H1 (cell line): ENCODE data around the gene RAB11A. TPM values are rescaled to one million over a fixed set of nuclear protein-coding genes. Genes with fewer than 3 reads are reported as not detected.

Experiments
- CHD7 ChIP-seq: fragments of 300-600 bp; sonication (generic); IDR thresholded peaks from 2 replicates; pipeline ENCODE4 v1.7.1; 2012; ENCODE audit warnings: low read length, moderate library complexity, mild to moderate bottlenecking, inconsistent platforms; ENCODE audit not compliant: insufficient replicate concordance
- HDAC2 ChIP-seq, 2 experiments: fragments of 300-600 bp in 1 of 2; sonication (generic) in 1 of 2; IDR thresholded peaks; 2 replicates each; pipeline ENCODE4 v1.6.1; 2011 to 2012; ENCODE audit warnings: low read depth in 2 of 2, low read length in 2 of 2, mild to moderate bottlenecking in 2 of 2, moderate library complexity in 2 of 2, borderline replicate concordance in 1 of 2, inconsistent platforms in 1 of 2
- SIN3A ChIP-seq, 2 experiments: IDR thresholded peaks in 1 of 2; conservative IDR thresholded peaks in 1 of 2; 2 replicates each; pipeline ENCODE4 v1.6.1; 2011 to 2012; ENCODE audit warnings: low read length in 2 of 2, improper control_type of control experiment in 1 of 2, low read depth in 1 of 2, mild to moderate bottlenecking in 1 of 2
- polyA plus RNA-seq, 7 experiments: library from polyadenylated mRNA; depleted of rRNA in 3 of 7; stranded (reverse) in 5 of 7; unstranded in 2 of 7; fragments of >200 nt in 5 of 7; fragments of 200-250 nt in 2 of 7; gene quantifications; 1 replicate in 5 of 7; 2 replicates in 1 of 7; 4 replicates in 1 of 7; pipeline versions ENCODE4 v1.2.1 to v1.2.3, GENCODE V29; 2011 to 2013; ENCODE audit warnings: missing spikeins in 2 of 7, mixed read lengths in 2 of 7
- total RNA-seq: library from RNA; stranded (reverse); fragmentation: NEBNext Ultra II Directional; extraction: Animal tissue kit (Norgen Biotek cat#: 25700); gene quantifications from 2 replicates; pipeline ENCODE4 v1.2.1, GENCODE V29; 2021

RAB11A gene
- total and polyA plus RNA-seq, 2 of the 8 experiments (the other 6 are each of a cell fraction or from before 2014, with no cell fraction given): 211 to 254 TPM

DNA sequence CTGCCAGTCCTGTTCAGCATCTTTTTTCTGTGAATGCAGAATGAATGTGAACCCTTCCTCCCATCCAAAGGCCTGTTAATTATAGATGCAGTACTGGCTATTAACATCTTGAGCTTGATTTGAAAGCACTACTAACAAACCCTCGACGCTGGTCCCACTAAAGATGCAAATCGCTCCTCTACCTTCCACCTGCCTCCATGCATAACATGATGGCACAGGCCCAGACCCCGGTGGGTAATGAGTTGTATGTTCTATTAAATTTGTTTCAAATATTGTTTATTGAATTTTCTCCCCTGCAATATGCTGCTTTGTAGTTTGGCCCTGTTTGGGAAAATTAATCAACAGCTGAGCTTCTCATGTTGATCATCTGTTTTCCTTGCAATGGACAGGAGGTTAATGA, 69.3 kb downstream of the RAB11A start (continued):
- no peak for TF ChIP-seq SIN3A (conservative IDR thresholded peaks at IDR 0.05 in 1 of 2, IDR thresholded peaks at IDR 0.05 in 1 of 2; ENCODE audit: low read depth in 1 of 2, low read length in 2 of 2)
- TF ChIP-seq CHD7: no peak
- no peak for TF ChIP-seq HDAC2 (IDR thresholded peaks at IDR 0.05; ENCODE audit: borderline replicate concordance in 1 of 2, low read depth in 2 of 2, low read length in 2 of 2)
